Measurements from ENCODE around the gene AFAP1.

Gene AFAP1

GRCh38 chr4:7827566-7827965 is 112.1 kb downstream of the AFAP1 start:
- H3K4me3 ChIP-seq (ENCODE audit: low read length): no peak overlapping the region
- TF ChIP-seq CTCF (conservative IDR thresholded peaks at IDR 0.05; ENCODE audit: low read depth, low read length): no peak
- DNase-seq (ENCODE audit: low read depth): no peak

GRCh38 chr4:7826909-7827306 is 112.8 kb downstream of the AFAP1 start:
- no peak for TF ChIP-seq CTCF (conservative IDR thresholded peaks at IDR 0.05; ENCODE audit: low read depth, low read length)
- DNase-seq (ENCODE audit: low read depth): no peak
- H3K4me3 ChIP-seq (ENCODE audit: low read length): no peak overlapping the region

GRCh38 chr4:7826176-7826908 is 113.3 kb downstream of the AFAP1 start:
- no peak for DNase-seq (ENCODE audit: low read depth)
- no peak for TF ChIP-seq CTCF (conservative IDR thresholded peaks at IDR 0.05; ENCODE audit: low read depth, low read length)
- H3K4me3 ChIP-seq (ENCODE audit: low read length): no peak overlapping the region

GRCh38 chr4:7824218-7824617 is 115.4 kb downstream of the AFAP1 start:
- TF ChIP-seq CTCF (conservative IDR thresholded peaks at IDR 0.05; ENCODE audit: low read depth, low read length): no peak
- DNase-seq (ENCODE audit: low read depth): no peak
- H3K4me3 ChIP-seq (ENCODE audit: low read length): no peak overlapping the region

- DNase-seq (ENCODE audit: low read depth): no peak
- H3K4me3 ChIP-seq (ENCODE audit: low read length): no peak overlapping the region
- no peak for TF ChIP-seq CTCF (conservative IDR thresholded peaks at IDR 0.05; ENCODE audit: low read depth, low read length)
Observed at GRCh38 chr4:7823416-7823824, 116.2 kb downstream of the AFAP1 start.

GRCh38 chr4:7822877-7823276 is 116.8 kb downstream of the AFAP1 start:
- H3K4me3 ChIP-seq (ENCODE audit: low read length): no peak overlapping the region
- no peak for TF ChIP-seq CTCF (conservative IDR thresholded peaks at IDR 0.05; ENCODE audit: low read depth, low read length)
- DNase-seq (ENCODE audit: low read depth): no peak

- no peak for DNase-seq (ENCODE audit: low read depth)
- no peak for TF ChIP-seq CTCF (conservative IDR thresholded peaks at IDR 0.05; ENCODE audit: low read depth, low read length)
- no peak overlapping the region for H3K4me3 ChIP-seq (ENCODE audit: low read length)
Observed at GRCh38 chr4:7822137-7822505, 117.5 kb downstream of the AFAP1 start.

All from retinal pigment epithelial cell (primary cell).